Measurements from ENCODE around the gene RAB32.

The RAB32 gene

DNA sequence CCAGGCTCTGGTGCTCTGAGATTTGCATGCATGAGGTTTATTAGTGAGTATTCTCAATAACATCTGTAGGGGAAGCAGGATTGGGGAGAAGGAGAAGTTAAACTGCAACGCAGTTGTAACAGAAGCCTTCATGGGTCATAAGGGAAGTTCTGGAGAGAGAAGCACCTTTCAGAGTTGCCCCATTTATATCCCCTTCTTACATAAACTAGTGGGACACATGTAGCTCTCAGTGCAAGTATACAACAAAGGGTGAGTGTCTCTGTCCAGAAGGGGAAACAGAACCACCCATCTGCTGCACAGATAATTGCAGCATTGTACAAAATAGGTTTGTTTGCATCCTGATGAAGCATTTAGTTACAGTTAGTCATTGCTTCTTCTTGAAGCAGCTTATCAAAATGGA lies 50.9 kb downstream of the RAB32 start:
- no peak for TF ChIP-seq CTCF (IDR thresholded peaks at IDR 0.05; ENCODE audit: low read depth, low read length)
- no peak overlapping the region for H3K4me3 ChIP-seq (replicated peaks in 1 of 2; ENCODE audit: low read depth in 2 of 2, low read length in 2 of 2)

GRCh38 chr6:146595972-146596731 lies 52.5 kb downstream of the RAB32 start:
- no peak overlapping the region for H3K4me3 ChIP-seq (replicated peaks in 1 of 2; ENCODE audit: low read depth in 2 of 2, low read length in 2 of 2)
- DNase-seq (ENCODE audit: low read depth in 2 of 2): no peak

More for the DNA sequence above, 50.9 kb downstream of the RAB32 start:
- no peak for DNase-seq (ENCODE audit: low read depth in 2 of 2)

GRCh38 chr6:146598772-146599405 lies 55.3 kb downstream of the RAB32 start, which contains the start of gene ADGB:
ADGB (plus strand) TSS chr6:146598972; CDS start chr6:146599041, 69 bp downstream.
- peak; percentile 53 to 69 for DNase-seq (ENCODE audit: low read depth in 2 of 2)
- TF ChIP-seq CTCF (IDR thresholded peaks at IDR 0.05; ENCODE audit: low read depth, low read length): no peak
- peak within 1 kb of the TSS; percentile 46 to 53 for H3K4me3 ChIP-seq (replicated peaks in 1 of 2; ENCODE audit: low read depth in 2 of 2, low read length in 2 of 2)

More at GRCh38 chr6:146595972-146596731, 52.5 kb downstream of the RAB32 start:
- TF ChIP-seq CTCF (IDR thresholded peaks at IDR 0.05; ENCODE audit: low read depth, low read length): no peak

- H3K4me3 ChIP-seq (replicated peaks in 1 of 2; ENCODE audit: low read depth in 2 of 2, low read length in 2 of 2): no peak overlapping the region
- no peak for TF ChIP-seq CTCF (IDR thresholded peaks at IDR 0.05; ENCODE audit: low read depth, low read length)
- DNase-seq (ENCODE audit: low read depth in 2 of 2): no peak
Observed at GRCh38 chr6:146601352-146601751, 57.7 kb downstream of the RAB32 start.

DNA sequence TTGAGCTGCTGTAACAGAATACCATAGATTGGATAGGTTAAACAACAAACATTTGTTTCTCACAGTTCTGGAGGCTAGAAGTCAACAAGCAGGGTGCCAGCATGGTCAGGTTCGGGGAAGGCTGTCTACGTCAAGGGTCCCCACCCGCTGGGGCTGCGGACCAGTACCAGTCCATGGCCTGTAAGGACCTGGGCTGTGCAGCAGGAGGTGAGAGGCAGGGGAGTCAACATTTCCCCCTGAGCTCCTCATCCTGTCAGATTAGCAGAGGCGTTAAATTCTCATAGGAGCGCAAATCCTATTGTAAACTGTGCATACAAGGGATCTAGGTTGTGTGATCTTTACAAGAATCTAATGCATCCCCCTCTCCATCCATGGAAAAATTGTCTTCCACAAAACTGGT lies 58.9 kb downstream of the RAB32 start:
- H3K4me3 ChIP-seq (replicated peaks in 1 of 2; ENCODE audit: low read depth in 2 of 2, low read length in 2 of 2): no peak overlapping the region
- no peak for TF ChIP-seq CTCF (IDR thresholded peaks at IDR 0.05; ENCODE audit: low read depth, low read length)
- no peak for DNase-seq (ENCODE audit: low read depth in 2 of 2)
